Stimulated activated CD8-positive, alpha-beta memory T cell treated with anti-CD3 and anti-CD28 coated beads, Interleukin-12 subunit alpha, Interleukin-12 subunit beta, amount 100 ng/mL, for 1 hour (primary cell): Measurements from ENCODE around the gene APMAP.

Experiments
- DNase-seq: peaks from one replicate; pipeline ENCODE4 v3.0.0-alpha.2; 2020; ENCODE audit warnings: low read depth

The APMAP gene

DNA sequence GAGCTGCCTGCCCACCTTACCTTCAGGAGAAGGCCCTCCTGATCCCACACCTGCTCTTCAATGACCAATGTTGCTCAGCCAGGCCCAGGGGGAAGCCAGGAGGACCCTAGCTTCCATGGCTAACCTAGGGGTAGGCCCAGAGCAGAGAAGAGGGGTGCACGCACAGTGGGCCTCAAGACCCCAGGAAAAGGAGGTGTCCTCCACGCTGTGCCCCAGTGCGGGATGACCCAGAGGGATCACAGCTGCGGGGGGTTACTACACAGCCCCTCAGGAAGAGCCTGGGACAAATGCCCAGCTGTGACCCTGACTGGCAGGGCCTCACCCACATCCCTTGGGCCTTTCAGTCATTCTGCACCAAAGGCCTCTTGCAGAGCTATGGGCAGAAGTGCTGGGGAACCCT is 31.6 kb upstream of the APMAP start:
- DNase-seq, result no peak

GRCh38 chr20:25023356-25023755 is 30.8 kb upstream of the APMAP start:
- no peak for DNase-seq

DNA sequence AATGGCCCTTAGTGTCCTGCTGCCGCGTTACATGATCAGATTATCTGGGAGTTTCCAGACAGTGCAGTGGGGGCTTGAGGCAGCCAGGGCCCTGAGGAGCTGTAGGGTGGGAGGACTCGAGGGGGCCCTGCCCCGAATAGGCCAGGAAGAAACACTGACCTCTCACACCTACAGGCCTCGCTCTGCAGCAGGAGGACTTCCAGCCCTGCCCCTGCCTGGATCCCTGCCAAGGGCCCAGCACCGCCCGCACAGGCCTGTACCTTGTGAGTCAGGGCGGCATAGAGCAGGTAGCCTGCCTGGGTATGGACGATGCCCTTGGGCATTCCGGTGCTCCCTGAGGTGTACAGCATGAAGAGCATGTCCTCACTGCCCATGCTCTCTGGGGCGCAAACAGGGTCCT is 30.1 kb upstream of the APMAP start:
- DNase-seq, result no peak

DNA sequence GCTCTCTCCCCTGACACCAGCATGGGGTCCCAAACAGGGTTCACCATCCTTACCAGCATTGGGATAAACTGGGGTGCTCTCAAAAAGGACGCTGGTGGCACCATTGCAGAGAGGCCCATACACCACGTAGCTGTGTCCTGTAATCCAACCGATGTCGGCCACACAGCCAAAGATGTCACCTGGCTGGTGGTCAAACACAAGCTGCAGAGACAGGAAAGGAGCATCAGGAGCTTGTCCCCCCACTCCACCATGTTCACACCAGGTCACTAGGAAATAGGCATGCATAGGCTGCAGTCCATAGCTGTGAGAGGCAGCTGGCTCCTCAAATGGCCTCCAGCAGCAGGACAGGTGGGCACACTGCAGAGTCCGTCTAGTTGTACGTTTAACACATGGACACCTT is 28.8 kb upstream of the APMAP start:
- DNase-seq, result no peak

DNA sequence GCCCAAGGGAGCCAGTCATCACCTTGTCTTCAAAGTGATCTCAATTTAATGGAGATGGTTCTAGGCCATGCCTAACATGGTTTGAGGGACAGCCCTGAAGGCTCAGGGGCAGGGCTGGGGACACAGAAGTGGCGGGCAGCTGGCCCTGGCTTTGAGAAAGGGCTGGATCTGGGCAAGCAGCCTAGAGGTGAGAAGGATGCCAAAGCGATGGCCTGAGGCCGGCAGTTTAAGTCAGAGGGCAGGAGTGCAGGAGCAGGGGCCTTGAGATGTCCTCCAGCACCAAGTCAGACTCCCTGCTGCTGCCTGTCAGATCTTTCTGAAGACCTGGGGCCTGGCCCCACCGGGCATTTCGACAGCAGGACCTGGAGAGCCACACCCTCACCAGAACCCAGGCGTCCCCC is 28.4 kb upstream of the APMAP start:
- DNase-seq, result no peak

- DNase-seq, result no peak
Measured at GRCh38 chr20:25020345-25020744, 27.8 kb upstream of the APMAP start.

DNA sequence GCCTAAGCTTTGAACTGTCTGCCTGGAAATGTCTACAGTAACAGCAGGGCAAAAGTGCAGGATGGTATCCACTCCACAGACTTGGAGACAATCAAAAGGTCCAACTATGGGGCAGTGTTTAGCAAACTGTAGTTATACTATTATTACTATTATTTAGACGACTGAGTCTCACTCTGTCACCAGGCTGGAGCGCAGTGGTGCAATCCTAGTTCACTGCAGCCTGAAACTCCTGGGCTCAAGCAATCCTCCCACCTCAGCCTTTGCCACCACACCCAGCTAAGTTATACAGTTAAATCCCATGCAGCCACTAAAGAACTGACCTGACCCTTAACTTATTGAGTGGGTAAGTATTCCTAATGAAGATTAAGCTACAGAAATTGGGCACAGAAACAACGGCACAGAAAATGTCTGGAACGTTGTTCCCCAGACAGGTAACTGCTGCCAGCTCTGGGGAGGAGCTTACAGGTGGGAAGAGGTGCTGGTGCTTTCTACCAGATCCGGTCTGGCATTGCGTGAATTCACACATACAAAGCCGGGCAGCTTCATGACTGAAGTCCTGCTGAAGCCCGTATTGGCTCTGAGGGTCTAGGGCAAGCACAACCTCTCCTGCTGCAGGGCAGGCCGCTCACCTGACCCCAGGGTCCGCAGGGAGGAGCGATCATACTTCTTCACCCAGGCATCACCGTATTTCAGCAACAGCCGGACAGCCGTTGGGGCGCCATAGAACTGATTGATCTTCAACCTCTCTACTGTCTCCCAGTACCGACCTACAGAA is 27.0 kb upstream of the APMAP start:
- no peak for DNase-seq

- DNase-seq, result no peak
Measured at GRCh38 chr20:25018841-25019240, 26.3 kb upstream of the APMAP start.

GRCh38 chr20:25018425-25018824 is 25.9 kb upstream of the APMAP start:
- no peak for DNase-seq

GRCh38 chr20:25017257-25017803 is 24.8 kb upstream of the APMAP start:
- DNase-seq, result no peak

DNA sequence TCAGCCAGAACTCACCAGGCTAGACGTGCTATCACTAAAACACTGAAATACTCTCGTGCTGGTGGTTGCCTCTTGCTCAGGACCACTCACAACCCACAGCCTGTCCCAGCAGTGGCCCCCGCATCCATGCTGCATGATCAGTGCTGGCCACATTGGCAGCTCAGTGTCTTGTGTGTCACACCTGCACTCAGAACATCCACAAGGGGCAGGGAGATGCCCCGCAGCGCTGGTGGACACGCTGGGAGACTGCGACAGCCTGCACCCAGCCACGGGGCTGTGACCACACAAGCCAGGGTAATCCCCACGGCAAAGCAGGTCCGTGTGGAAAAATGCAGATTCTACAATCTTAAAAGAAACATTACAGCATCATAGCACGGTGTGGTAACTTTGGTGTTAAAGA is 23.9 kb upstream of the APMAP start:
- no peak for DNase-seq

GRCh38 chr20:25015986-25016385 is 23.4 kb upstream of the APMAP start:
- DNase-seq, result no peak

GRCh38 chr20:25014816-25015215 is 22.3 kb upstream of the APMAP start:
- DNase-seq, result no peak

GRCh38 chr20:25013478-25014380 is 21.2 kb upstream of the APMAP start:
- no peak for DNase-seq

DNA sequence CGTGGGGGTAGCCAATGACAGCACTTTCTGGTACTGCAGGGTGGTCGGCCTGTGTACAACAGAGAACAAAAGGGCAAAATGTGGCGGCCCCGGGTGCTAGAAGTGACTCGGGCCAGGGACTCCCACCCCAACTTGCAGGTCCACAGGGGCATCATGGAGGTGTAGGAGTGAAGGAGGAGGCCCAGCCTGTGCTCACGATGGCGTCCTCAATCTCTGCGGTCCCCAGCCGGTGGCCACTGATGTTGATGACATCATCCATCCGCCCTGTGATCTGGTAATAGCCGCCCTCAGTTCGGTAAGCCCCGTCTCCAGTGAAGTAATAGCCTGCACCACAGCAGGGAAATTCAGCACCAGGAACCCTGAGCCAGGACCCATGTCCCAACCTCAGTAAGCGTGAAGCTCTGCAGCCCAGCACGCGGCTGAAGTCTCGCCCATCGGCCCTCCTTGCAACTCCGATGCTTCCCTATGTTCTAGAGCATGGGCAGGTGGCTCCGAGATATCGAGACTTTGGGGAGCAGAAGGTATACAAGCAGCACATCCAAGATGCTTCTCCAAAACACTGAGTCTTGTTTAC is 20.2 kb upstream of the APMAP start:
- no peak for DNase-seq

- DNase-seq, result no peak
Measured at GRCh38 chr20:25011831-25012241, 19.3 kb upstream of the APMAP start.

DNA sequence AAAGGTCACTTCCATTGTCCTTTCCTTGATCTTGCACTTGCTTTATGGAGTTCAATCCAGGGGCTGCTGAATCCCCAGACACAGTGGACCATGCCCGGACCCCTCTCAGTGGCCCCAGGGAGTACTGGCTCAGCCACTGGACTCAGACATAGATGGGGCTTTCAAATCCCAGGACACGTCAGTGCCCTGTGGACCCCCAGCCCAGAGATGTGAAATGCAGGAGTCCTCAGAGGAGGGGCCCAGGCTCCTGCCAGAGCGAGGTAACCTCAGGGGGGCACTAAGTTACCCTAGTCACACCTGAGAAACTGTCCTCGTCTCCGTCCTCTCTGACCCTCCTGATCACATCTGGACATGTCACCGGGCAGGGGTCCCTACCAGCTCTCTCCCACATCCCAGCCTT is 18.7 kb upstream of the APMAP start:
- DNase-seq, result no peak

- DNase-seq, result no peak
Measured at GRCh38 chr20:25009218-25010145, 16.9 kb upstream of the APMAP start.

- DNase-seq, result no peak
Measured at GRCh38 chr20:25008388-25009217, 16.1 kb upstream of the APMAP start.

GRCh38 chr20:25007491-25008305 is 15.1 kb upstream of the APMAP start:
- DNase-seq, result no peak
